Colonic mucosa (tissue), 4 donors: Measurements from ENCODE around the gene TFDP1. TPM values are rescaled to one million over a fixed set of nuclear protein-coding genes. Genes with fewer than 3 reads are reported as not detected.

Source experiments
- DNase-seq: peaks from one replicate; pipeline ENCODE4 v3.0.0-alpha.2; 2020
- H3K27ac ChIP-seq: fragments of 200-600 bp; one replicate; pipeline ENCODE4 v1.8.0; 2021
- H3K27me3 ChIP-seq: fragments of 200-600 bp; one replicate; pipeline ENCODE4 v1.8.0; 2021
- H3K36me3 ChIP-seq: fragments of 200-600 bp; one replicate; pipeline ENCODE4 v1.8.0; 2021
- H3K4me1 ChIP-seq: fragments of 200-600 bp; one replicate; pipeline ENCODE4 v1.8.0; 2021; ENCODE audit warnings: mild to moderate bottlenecking
- H3K4me3 ChIP-seq: fragments of 200-600 bp; one replicate; pipeline ENCODE4 v1.8.0; 2021
- H3K9ac ChIP-seq, 2 donors: one replicate each; pipeline ENCODE4 v1.7.0; 2013; ENCODE audit warnings: control low read depth in 2 of 2, low read depth in 2 of 2, low read length in 2 of 2
- H3K9me3 ChIP-seq: fragments of 200-600 bp; one replicate; pipeline ENCODE4 v1.8.0; 2021
- CTCF ChIP-seq: fragments of 200-600 bp; IDR thresholded peaks from one replicate; pipeline ENCODE4 v1.8.0; 2022; ENCODE audit warnings: antibody characterized with exemption, mild to moderate bottlenecking
- intact Hi-C: fragments of 100-400 bp; cut with DNase I; formaldehyde crosslinking; loops from one replicate; pipeline ENCODE4 v1.14.1; 2022
- total RNA-seq, 2 donors: library from RNA; stranded (reverse); fragmentation: NEBNext Ultra II Directional in 1 of 2; extraction: Animal tissue kit (Norgen Biotek cat#: 25700) in 1 of 2; gene quantifications; one replicate each; pipeline ENCODE4 v1.2.1, GENCODE V29; 2021
- donor health status: healthy.
- donor health status: DM: no; HTN: no; CAD: no.
- donor health status: DM: no; HTN: no; CAD: no.

Gene TFDP1
- total RNA-seq, 2 donors from 2014 or later, result 60.3 to 112 TPM

- intact Hi-C loops, result no loop called here
- no peak overlapping the region for H3K27ac ChIP-seq
- no peak overlapping the region for H3K9ac ChIP-seq
- no peak for TF ChIP-seq CTCF
- no peaks in the 10 kb centered on the region for H3K9me3 ChIP-seq
- no peaks in the 10 kb centered on the region for H3K36me3 ChIP-seq
- H3K27me3 ChIP-seq, result no peaks in the 10 kb centered on the region
- no peak overlapping the region for H3K4me3 ChIP-seq
- H3K4me1 ChIP-seq, result no peaks in the 10 kb centered on the region
- DNase-seq, result no peak
Observed at GRCh38 chr13:113670541-113670940, 86.0 kb downstream of the TFDP1 start.

DNA sequence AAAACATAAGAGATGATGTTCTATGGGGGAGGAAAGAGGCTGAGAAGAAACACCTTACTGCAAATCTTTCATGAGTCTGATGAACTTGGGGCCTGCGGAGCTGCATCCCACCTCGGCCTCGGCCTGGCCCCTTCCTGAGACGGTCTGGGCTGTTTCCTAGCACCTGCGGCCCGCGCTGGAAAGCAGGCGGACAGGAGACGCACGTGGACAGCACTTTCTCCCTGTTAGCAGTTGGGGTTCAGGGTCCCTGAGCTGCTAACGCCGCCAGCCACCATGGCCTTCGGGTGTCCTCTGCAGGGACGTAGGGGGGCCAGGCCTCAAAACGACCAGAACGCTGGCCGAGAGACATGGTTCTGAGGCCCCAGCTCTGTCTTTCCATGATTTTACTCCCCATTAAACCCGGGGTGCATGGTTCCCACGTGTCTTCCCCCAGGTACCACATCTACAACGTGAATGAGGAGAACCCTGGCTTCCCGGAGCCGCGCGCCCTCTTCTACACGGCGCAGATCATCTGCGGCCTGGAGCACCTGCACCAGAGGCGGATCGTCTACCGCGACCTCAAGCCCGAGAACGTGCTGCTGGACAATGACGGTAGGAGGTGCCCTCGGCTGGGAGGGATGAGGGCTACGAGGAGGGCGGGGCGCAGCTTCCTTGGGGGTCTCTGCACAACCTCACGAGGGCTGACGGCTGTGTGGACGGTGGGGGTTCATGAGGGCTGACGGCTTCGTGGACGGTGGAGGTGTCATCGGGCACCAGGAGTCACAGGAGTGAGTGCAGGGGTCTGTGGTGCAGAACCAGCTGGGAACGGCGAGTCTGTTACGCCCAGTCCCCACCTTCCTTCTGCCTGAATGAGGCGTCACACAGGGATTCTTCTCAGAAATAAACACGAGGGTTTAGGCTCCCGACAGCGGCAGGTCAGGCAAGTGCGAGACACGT is 86.8 kb downstream of the TFDP1 start:
- no peaks in the 10 kb centered on the region for H3K36me3 ChIP-seq
- TF ChIP-seq CTCF, result no peak
- intact Hi-C loops, result no loop called here
- no peaks in the 10 kb centered on the region for H3K4me1 ChIP-seq
- no peak overlapping the region for H3K9ac ChIP-seq
- H3K9me3 ChIP-seq, result no peaks in the 10 kb centered on the region
- H3K27me3 ChIP-seq, result no peaks in the 10 kb centered on the region
- no peak for DNase-seq
- H3K4me3 ChIP-seq, result no peak overlapping the region
- H3K27ac ChIP-seq, result no peak overlapping the region

DNA sequence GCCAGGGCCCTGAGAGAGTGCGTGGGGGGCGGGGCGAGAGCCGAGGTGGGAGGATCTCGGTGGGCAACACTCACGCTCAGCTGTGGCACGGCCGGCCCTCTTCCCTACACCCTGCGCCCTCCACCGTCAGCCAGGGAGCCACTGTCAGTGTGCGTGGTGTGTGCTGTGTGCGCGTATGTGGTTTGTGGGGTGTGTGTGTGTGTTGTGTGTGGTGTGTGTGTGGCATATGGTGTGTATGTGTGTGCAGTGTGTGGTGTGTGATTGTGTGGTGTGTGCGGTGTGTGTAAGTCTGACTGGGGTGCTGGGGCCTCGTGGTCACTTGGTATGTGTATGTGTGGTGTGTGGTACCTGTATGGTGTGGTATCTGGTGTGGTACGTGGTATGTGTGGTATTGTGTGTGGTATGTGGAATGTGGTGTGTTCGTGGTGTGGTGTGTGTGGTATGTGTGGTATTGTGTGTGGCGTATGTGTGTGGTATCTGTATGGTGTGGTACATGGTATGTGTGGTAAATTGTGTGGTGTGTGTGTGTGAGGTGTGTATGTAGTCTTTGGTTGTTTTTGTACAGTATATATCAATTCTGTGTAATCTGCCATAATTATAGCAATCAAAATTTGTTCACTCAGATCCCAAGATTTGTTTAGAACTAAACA is 87.6 kb downstream of the TFDP1 start:
- Histone ChIP-seq H3K27ac (no peak overlapping the region), H3K4me1 (no peaks in the 10 kb centered on the region), H3K36me3 (no peaks in the 10 kb centered on the region), H3K27me3 (no peaks in the 10 kb centered on the region), H3K9me3 (no peaks in the 10 kb centered on the region), H3K9ac (no peak overlapping the region), H3K4me3 (no peak overlapping the region)
- TF ChIP-seq CTCF, result no peak
- DNase-seq, result no peak
- intact Hi-C loops, result no loop called here

Other genes starting within 250 kb of the TFDP1 start
- gene GRTP1, start 220.6 kb upstream of the TFDP1 start, total RNA-seq, result 10 to 100 TPM; 58.3 to 58.5 TPM
- 1 to 10 TPM; 4.6 to 6.2 TPM for gene ADPRHL1, start 131.3 kb upstream of the TFDP1 start, total RNA-seq
- 10 to 100 TPM; 14.9 to 20.5 TPM for gene DCUN1D2, start 94.0 kb upstream of the TFDP1 start, total RNA-seq
- gene ATP4B, start 73.4 kb downstream of the TFDP1 start, total RNA-seq, result not detected
- under 1 TPM in 1 of 2 donors, not detected in 1; 0.10 TPM for gene GRK1, start 82.5 kb downstream of the TFDP1 start, total RNA-seq
- 1 to 10 TPM; 3.0 to 4.2 TPM for gene TMEM255B, start 174.5 kb downstream of the TFDP1 start, total RNA-seq